Left forelimb (tissue), 1 donor: ENCODE measurements around the gene PYY.
"Not testable (repeated sequence)": the region's sequence is repeated elsewhere in the genome, so short reads cannot be mapped to it uniquely, and the experiment has no call there.

Experiments
- DNase-seq: peaks from one replicate; pipeline ENCODE4 v3.0.0-alpha.2; 2018; ENCODE audit warnings: low spot score

The PYY gene

GRCh38 chr17:43978078-43978477, 24.3 kb upstream of the PYY start:
- no peak for DNase-seq

GRCh38 chr17:43976963-43977837, 23.5 kb upstream of the PYY start:
- DNase-seq: no peak

GRCh38 chr17:43975898-43976297, 22.2 kb upstream of the PYY start:
- DNase-seq: no peak

GRCh38 chr17:43974382-43975266, 20.9 kb upstream of the PYY start:
- no peak for DNase-seq

- not testable (repeated sequence) for DNase-seq
Observed at GRCh38 chr17:43972444-43973212, 18.9 kb upstream of the PYY start.

GRCh38 chr17:43971436-43971835, 17.7 kb upstream of the PYY start:
- not testable (repeated sequence) for DNase-seq

- no peak for DNase-seq
Observed at GRCh38 chr17:43970366-43970765, 16.6 kb upstream of the PYY start.

GRCh38 chr17:43967251-43967875, 13.6 kb upstream of the PYY start:
- no peak for DNase-seq

GRCh38 chr17:43966276-43966675, 12.5 kb upstream of the PYY start:
- no peak for DNase-seq

- DNase-seq: no peak
Observed at GRCh38 chr17:43962479-43962878, 8.7 kb upstream of the PYY start.

GRCh38 chr17:43961954-43962353, 8.2 kb upstream of the PYY start:
- no peak for DNase-seq

GRCh38 chr17:43961292-43961691, 7.6 kb upstream of the PYY start:
- DNase-seq: not testable (repeated sequence)

- DNase-seq: no peak
Observed at GRCh38 chr17:43958748-43959352, 5.1 kb upstream of the PYY start.

GRCh38 chr17:43956222-43956621, 2.5 kb upstream of the PYY start:
- DNase-seq: no peak

- no peak for DNase-seq
Observed at GRCh38 chr17:43952724-43953666, 745 bp downstream of the PYY start.

- DNase-seq: no peak
Observed at GRCh38 chr17:43952351-43952723, 1.4 kb downstream of the PYY start.

GRCh38 chr17:43951750-43952149, 2.0 kb downstream of the PYY start:
- DNase-seq: no peak

- no peak for DNase-seq
Observed at GRCh38 chr17:43950554-43950953, 3.2 kb downstream of the PYY start.

- DNase-seq: peak; percentile 53
Observed at GRCh38 chr17:43949781-43950180, 4.0 kb downstream of the PYY start.

- no peak for DNase-seq
Observed at GRCh38 chr17:43946781-43947180, 7.0 kb downstream of the PYY start.
